ENCODE results near the gene PTPRD. TPM values are rescaled to one million over a fixed set of nuclear protein-coding genes. Genes with fewer than 3 reads are reported as not detected.

Gene PTPRD
- total and polyA plus RNA-seq, 2 of the 4 experiments (the other 2 are of a cell fraction): 0.07 to 0.18 TPM

DNA sequence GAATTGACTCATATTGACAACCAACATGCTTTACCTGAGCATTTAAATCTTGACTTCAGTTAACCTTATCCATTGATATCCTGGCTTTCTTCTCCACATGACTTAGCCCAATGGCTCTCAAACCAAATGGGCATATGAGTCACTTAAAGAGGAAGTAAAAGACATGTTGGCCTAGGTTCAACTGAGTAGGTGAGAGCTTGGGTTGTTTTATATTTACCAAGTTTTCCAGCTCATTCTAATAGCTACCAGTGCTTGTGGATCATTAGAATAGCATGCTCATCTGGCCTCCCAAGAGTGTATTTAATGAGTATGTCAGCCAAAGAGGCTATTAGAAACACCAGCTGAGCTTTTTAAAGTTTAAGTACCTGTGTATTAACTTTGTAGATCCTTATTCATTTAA is 1049.0 kb downstream of the PTPRD start:
- no peak for DNase-seq
- Histone ChIP-seq H2BK20ac (ENCODE audit: low read depth, low read length) (no peak overlapping the region), H4K91ac (ENCODE audit: insufficient read depth, low read depth, low read length) (no peak overlapping the region), H3K9me1 (ENCODE audit: insufficient read depth, low read length) (no peaks in the 10 kb centered on the region), H3K9ac (ENCODE audit: low read depth, low read length) (no peak overlapping the region), H3K14ac (replicated peaks; ENCODE audit: low read depth, low read length) (no peak overlapping the region), H2AK9ac (replicated peaks; ENCODE audit: low read depth, low read length, poor library complexity) (no peak overlapping the region), H3K27ac (ENCODE audit: insufficient read depth, low read length) (no peak overlapping the region), H3K36me3 (ENCODE audit: control insufficient read depth, insufficient read depth, low read length) (no peaks in the 10 kb centered on the region), H3K18ac (ENCODE audit: low read depth, low read length) (no peak overlapping the region), H3K56ac (ENCODE audit: extremely low read depth, insufficient read depth, low read length) (no peak overlapping the region), H2AFZ (replicated peaks; ENCODE audit: low read length, poor library complexity) (no peak overlapping the region), H3K4me2 (ENCODE audit: low read depth, low read length) (no peak overlapping the region), H3K4me1 (ENCODE audit: control insufficient read depth, insufficient read depth, low read length) (no peaks in the 10 kb centered on the region), H3K4me3 (ENCODE audit: insufficient read depth, low read depth, low read length) (no peak overlapping the region), H3K79me1 (ENCODE audit: low read depth in 1 of 2, low read length in 2 of 2) (no peaks in the 10 kb centered on the region), H3K9me3 (ENCODE audit: control insufficient read depth, insufficient read depth, low read length) (peaks cover 14% of the 10 kb centered on the region), H4K8ac (ENCODE audit: low read depth in 2 of 2, low read length in 2 of 2) (no peak overlapping the region), H2BK15ac (ENCODE audit: low read depth, low read length) (no peak overlapping the region), H3K27me3 (ENCODE audit: control insufficient read depth, insufficient read depth, low read length) (no peaks in the 10 kb centered on the region), H3K23ac (ENCODE audit: low read depth, low read length) (no peak overlapping the region), H4K5ac (ENCODE audit: low read depth, low read length) (no peak overlapping the region), H2BK120ac (ENCODE audit: low read depth, low read length) (no peak overlapping the region), H2AK5ac (ENCODE audit: low read depth, low read length) (no peak overlapping the region), H2BK5ac (ENCODE audit: low read depth, low read length, poor library complexity, severe bottlenecking) (no peak overlapping the region), H4K20me1 (ENCODE audit: insufficient read depth, low read length) (no peaks in the 10 kb centered on the region), H3K4ac (ENCODE audit: low read depth, low read length) (no peak overlapping the region)
- intact Hi-C loops (cut with micrococcal nuclease) (no loop called here), in situ Hi-C loops (cut with MboI; ENCODE audit: low sequenced_read_pairs) (no loop called here), dilution Hi-C loops (cut with HindIII; ENCODE audit: low sequenced_read_pairs, unreplicated experiment) (no loop called here)
- ATAC-seq (ENCODE audit: low read depth): no peak
- CTCF ChIA-PET: no interaction called here
- POLR2A ChIA-PET (ENCODE audit: unreplicated experiment): no interaction called here
- BruUV-seq (replicated peaks): no TSS peak
- TF ChIP-seq FOS (IDR thresholded peaks at IDR 0.05; ENCODE audit: low read depth, low read length): no peak
- no peak for TF ChIP-seq MXI1 (IDR thresholded peaks at IDR 0.05; ENCODE audit: borderline replicate concordance, low read depth, low read length)
- TF ChIP-seq RAD21 (IDR thresholded peaks at IDR 0.05; ENCODE audit: low read length): no peak
- TF ChIP-seq NFE2L2 (IDR thresholded peaks at IDR 0.05; ENCODE audit: low read depth, low read length): no peak
- TF ChIP-seq, protein P1, sequence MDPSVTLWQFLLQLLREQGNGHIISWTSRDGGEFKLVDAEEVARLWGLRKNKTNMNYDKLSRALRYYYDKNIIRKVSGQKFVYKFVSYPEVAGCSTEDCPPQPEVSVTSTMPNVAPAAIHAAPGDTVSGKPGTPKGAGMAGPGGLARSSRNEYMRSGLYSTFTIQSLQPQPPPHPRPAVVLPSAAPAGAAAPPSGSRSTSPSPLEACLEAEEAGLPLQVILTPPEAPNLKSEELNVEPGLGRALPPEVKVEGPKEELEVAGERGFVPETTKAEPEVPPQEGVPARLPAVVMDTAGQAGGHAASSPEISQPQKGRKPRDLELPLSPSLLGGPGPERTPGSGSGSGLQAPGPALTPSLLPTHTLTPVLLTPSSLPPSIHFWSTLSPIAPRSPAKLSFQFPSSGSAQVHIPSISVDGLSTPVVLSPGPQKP (IDR thresholded peaks at IDR 0.05; ENCODE audit: borderline replicate concordance, low read depth, low read length): no peak
- no peak for TF ChIP-seq RFX5 (IDR thresholded peaks at IDR 0.05; ENCODE audit: low read depth, low read length)
- TF ChIP-seq CHD1 (IDR thresholded peaks at IDR 0.05; ENCODE audit: low read depth, low read length): no peak
- no peak for TF ChIP-seq MAZ (IDR thresholded peaks at IDR 0.05; ENCODE audit: borderline replicate concordance, low read depth, low read length)
- TF ChIP-seq CEBPB (IDR thresholded peaks at IDR 0.05; ENCODE audit: low read depth, low read length): no peak
- no peak for TF ChIP-seq MAFK (IDR thresholded peaks at IDR 0.05; ENCODE audit: low read depth, low read length)
- TF ChIP-seq CTCF (conservative IDR thresholded peaks at IDR 0.05; ENCODE audit: low read depth, low read length): no peak
- no peak for TF ChIP-seq USF2 (IDR thresholded peaks at IDR 0.05; ENCODE audit: low read depth, low read length)
- TF ChIP-seq BHLHE40 (IDR thresholded peaks at IDR 0.05; ENCODE audit: low read depth, low read length): no peak
- TF ChIP-seq RCOR1 (IDR thresholded peaks at IDR 0.05; ENCODE audit: insufficient replicate concordance, low read length): no peak
- no peak for TF ChIP-seq POLR2A (IDR thresholded peaks at IDR 0.05; ENCODE audit: low read depth, low read length)
- TF ChIP-seq SMC3 (IDR thresholded peaks at IDR 0.05; ENCODE audit: low read depth, low read length): no peak
